H1 (cell line): ENCODE data around the gene VMP1. TPM values are rescaled to one million over a fixed set of nuclear protein-coding genes. Genes with fewer than 3 reads are reported as not detected.

Experiments
- CHD7 ChIP-seq: fragments of 300-600 bp; sonication (generic); IDR thresholded peaks from 2 replicates; pipeline ENCODE4 v1.7.1; 2012; ENCODE audit warnings: low read length, moderate library complexity, mild to moderate bottlenecking, inconsistent platforms; ENCODE audit not compliant: insufficient replicate concordance
- POLR2A ChIP-seq, 2 experiments: IDR thresholded peaks; 1 replicate in 1 of 2; 2 replicates in 1 of 2; pipeline ENCODE4 v1.6.1; 2011; ENCODE audit warnings: low read depth in 2 of 2, low read length in 2 of 2, mild to moderate bottlenecking in 2 of 2; ENCODE audit errors: control extremely low read depth in 1 of 2
- polyA plus RNA-seq, 7 experiments: library from polyadenylated mRNA; depleted of rRNA in 3 of 7; stranded (reverse) in 5 of 7; unstranded in 2 of 7; fragments of >200 nt in 5 of 7; fragments of 200-250 nt in 2 of 7; gene quantifications; 1 replicate in 5 of 7; 2 replicates in 1 of 7; 4 replicates in 1 of 7; pipeline versions ENCODE4 v1.2.1 to v1.2.3, GENCODE V29; 2011 to 2013; ENCODE audit warnings: missing spikeins in 2 of 7, mixed read lengths in 2 of 7
- total RNA-seq: library from RNA; stranded (reverse); fragmentation: NEBNext Ultra II Directional; extraction: Animal tissue kit (Norgen Biotek cat#: 25700); gene quantifications from 2 replicates; pipeline ENCODE4 v1.2.1, GENCODE V29; 2021

Gene VMP1
- total and polyA plus RNA-seq, 2 of the 8 experiments (the other 6 are each of a cell fraction or from before 2014, with no cell fraction given), result 45.0 to 92.7 TPM

GRCh38 chr17:59842901-59843652 is 135.6 kb downstream of the VMP1 start (continued):
- peak; percentile 27 for TF ChIP-seq CHD7
- peak; percentile 43 to 84 for TF ChIP-seq POLR2A (IDR thresholded peaks at IDR 0.05; ENCODE audit: control extremely low read depth in 1 of 2, low read depth in 2 of 2, low read length in 2 of 2)
